Kidney glomerular epithelial cell (primary cell): ENCODE measurements around the gene SZRD1.

Experiments
- DNase-seq: peaks from one replicate; lab custom pipeline; 2025; lab: John Stamatoyannopoulos, UW

SZRD1 gene

DNA sequence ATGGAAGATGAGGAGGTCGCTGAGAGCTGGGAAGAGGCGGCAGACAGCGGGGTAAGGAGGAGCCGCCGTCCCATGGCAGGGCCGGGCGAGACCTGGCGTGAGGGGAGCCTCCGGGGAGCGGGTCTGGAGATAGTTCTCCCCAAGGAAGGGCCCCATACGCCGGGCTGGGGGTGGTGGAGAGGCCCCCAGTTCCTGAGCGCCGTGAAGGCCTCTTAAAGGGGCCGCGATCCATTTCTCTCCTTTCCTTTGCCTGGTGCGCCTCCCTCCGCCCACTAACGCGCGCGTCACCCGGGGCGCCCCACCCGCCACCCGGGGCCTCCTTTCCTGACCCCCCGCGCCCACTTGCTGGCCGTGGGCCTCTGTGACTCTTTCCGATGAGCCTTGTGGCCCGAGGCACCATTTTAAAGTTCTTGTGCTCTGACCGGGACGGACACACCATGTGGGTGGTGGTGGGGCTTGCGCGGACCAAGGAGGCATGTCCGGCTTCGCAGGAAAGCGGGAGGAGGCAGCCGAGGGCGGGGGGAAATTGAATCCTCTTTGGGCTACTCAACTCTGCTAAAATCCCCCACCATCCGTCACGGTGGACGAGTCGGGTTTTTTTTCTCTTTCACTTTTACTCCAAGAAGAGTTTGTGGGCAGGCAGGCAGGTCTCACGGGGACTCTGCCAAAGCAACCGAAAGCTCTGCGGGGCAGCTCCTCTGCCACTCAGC is 371 bp downstream of the SZRD1 start:
- DNase-seq = peak; percentile 83

DNA sequence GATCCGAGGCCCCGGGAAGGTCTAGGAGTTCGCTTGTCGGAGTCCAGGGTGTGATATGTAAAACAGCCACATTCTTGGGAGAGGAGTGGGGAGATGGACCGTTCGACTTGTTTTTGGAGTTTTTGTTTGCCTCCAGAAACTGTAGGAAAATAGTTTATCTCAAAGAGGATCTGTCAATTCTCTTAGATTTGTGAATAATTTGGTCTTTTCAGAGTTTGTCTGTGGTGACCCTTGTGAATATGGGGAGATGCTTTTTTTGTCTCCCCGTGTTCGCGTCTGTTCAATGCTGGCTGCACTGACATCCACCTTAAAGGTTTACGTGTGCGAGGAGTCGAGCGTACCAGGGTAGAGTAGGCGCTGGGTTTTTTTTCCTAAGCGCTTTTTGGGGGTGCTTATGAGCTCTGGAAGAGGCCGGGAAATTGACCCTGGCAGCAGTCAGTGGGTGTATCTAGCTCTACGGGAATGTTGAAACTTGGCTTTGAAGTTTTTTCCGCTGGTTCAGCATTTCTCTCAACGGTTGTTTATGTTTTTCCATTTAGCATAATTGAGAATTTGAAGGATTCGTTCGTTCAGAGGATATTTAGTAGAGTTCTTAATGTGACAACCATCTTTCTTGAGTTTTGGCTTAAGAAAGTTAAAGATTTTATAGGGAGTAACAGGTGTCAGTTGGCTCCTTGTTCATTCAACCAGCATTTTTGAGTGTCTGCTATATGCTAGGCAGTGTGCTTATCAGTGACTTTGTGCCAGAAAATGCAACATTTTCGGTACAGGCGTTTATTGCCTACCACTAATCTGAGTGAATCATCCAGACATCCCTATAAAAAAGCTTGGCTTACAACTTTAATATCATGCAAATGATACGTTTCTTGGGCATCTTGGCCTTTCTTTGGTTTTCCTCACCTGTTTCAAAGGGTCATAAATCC is 1.2 kb downstream of the SZRD1 start:
- DNase-seq = no peak

- no peak for DNase-seq
Observed at GRCh38 chr1:16369821-16370220, 2.8 kb downstream of the SZRD1 start.

GRCh38 chr1:16371725-16372124 is 4.7 kb downstream of the SZRD1 start:
- peak; percentile 29 for DNase-seq

DNA sequence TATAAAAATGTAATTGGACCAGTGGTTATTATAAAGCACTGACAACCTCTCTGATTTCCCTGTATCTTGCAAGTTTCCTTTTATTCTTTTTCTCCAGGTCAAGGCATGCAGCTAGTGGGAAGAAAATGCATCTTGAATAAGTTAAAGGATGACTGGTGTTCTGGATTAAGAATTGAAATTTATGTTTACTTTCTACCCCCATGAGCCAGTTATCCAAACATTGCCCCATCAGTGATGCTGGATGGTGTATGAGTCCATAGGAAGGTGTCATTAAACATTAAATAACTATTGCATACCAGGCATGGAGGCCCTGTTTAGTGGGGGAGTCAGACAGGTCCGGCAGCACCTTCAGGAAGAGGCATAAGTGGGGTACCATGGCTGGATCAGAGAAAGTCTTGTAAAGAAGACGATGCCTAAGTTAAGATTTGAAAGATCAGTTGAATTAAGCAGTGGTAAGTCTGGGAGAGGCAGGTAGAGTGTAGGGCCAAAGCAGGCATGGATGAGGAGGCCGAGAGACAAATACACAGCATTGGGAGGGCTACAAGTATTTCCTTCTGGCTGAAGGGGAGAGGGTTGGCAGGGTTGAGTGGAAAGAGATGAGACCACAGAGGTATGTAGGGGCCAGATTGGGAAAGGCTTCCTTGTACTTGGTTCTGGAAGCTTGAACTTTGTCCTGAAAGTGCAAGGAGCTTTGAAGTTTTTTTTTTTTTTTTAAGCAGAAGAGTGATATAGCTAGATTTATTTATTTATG is 5.7 kb downstream of the SZRD1 start:
- DNase-seq = peak; percentile 42

DNA sequence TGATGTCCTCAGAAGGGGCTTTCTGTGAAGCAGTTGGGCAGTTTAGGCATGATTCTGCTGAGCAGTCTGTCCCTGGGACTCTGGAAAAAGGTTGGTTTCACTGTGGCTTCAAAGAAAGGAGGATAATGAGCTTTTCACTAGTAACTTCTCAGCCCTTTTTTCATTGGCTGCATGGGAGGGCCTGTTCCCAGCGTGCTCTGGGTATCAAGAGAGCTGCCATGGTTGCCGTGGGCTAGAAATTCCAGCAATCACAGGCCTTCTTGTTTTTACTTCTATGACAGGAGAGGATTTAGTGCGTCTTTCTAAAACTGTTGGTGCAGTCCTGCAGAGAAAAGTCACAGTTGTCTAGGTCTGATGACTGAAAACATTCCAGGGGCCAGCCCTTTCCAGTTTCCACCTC is 7.2 kb downstream of the SZRD1 start:
- DNase-seq = no peak

GRCh38 chr1:16375521-16376340 is 8.7 kb downstream of the SZRD1 start:
- DNase-seq = no peak

DNA sequence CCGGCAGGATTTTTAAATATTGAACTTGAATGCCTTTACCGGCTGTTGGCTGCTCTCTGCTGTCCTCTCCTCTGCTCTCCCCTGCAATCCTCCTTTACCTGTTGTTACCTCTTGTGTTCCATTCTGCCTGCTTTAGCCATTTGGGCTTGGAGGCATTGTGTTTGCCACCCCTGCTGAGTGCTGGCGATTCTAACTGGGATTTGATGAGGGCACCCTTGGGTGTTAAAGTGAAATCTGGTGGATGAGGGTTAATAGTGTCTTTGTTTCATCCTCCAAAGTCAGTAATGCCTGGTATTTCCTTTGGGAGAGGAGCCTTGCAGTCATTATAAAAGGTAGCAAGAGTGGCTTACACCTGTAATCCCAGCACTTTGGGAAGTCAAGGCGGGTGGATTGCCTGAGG is 9.9 kb downstream of the SZRD1 start:
- no peak for DNase-seq

- no peak for DNase-seq
Observed at GRCh38 chr1:16378443-16378842, 11.4 kb downstream of the SZRD1 start.

GRCh38 chr1:16380868-16381267 is 13.8 kb downstream of the SZRD1 start:
- no peak for DNase-seq

DNA sequence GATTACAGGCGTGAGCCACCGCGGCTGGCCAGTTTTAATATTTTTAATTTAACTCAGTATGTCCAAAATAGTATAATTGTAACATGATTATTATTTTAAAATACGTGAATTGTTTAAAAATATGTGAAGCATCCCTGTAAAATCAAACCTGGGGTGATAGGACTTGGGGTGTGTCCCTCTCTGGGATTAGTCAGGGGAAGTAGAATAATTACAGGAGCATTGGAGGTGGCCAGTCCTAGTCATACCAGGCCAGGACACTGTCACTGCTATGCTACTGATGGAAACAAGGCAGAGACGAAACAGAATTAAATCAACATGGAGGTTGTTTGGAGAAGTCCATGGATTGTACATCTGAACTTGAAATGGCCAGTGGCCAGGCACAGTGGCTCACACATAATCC is 16.8 kb downstream of the SZRD1 start:
- no peak for DNase-seq

DNA sequence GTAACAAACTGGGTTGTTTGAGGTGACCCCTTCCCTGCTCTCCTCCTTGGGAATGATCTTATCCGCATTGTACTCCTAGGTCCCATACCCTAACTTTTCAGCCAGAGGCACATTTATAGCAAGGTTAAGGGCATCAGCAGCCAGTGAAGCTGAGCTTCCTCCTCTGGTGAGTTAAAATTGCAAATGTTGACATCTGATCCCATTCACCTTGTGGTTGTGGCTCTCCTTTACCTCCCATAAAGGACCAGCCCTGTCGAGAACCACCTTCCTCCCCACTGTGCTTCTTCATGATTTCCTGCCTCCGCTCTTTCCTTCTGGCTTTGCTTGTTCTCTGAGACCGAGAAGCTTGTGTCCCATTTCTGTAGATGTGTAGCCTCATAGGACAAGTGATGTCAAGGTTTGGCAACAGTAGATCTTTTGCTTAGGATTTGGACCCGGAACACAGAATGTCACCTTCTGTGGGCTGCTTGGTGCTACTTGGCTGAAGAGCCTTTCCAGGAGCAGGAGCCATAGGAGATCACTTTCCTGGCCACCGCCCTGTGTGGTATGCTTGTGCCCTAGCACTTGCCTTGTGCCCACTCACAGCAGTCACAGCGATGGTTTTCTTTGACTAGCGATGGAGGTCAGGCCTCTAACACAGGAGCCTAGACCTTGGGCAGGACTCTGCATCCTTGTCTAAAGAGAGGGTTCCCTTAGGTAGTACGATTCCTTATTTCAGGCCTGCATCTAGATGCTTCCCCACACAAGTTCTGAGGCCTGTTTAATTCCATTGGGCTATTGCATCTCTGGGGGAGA is 18.8 kb downstream of the SZRD1 start:
- no peak for DNase-seq

DNA sequence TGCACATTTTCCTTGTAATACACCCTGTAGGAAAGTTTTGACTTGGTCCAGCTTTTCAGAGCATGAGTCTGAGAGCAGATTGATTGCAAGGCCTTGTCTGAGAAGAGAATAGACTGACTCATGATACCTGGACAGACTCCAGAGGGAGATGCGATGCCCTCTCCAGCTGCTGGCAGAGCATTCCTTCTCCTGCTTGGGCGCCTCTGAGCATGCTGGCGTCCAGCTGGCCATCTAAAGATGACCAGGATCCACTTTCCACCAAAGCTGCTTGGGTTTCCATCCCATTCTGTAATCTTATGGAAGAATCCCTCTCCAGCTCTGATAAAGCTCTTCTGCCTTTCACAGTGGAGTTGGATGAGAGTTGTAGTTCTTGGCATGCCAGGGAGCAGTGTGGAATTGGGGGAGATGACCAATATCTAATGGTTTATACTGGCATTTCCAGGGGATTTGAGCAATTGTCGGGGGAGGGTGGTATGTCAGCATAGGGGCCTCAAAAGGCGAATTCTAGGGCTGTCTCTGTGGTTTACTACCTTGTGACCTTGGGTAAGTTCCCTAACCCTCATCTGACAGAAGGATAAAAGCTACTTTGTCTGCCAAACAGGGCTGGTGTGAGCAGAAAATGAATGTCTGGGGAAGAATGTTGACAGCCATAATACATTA is 19.5 kb downstream of the SZRD1 start:
- DNase-seq = peak; percentile 86

- DNase-seq = no peak
Observed at GRCh38 chr1:16387201-16388188, 20.5 kb downstream of the SZRD1 start.

- no peak for DNase-seq
Observed at GRCh38 chr1:16391411-16391810, 24.4 kb downstream of the SZRD1 start.

GRCh38 chr1:16392740-16393569 is 25.9 kb downstream of the SZRD1 start:
- no peak for DNase-seq

GRCh38 chr1:16393570-16394521 is 26.8 kb downstream of the SZRD1 start:
- DNase-seq = no peak
